Ecto neural progenitor cell (in vitro differentiated cells): ENCODE results near the gene PHLDB1.
A peak's percentile ranks its signal among the peaks of the same experiment; 100 is the strongest.
"Not testable (repeated sequence)": the region's sequence is repeated elsewhere in the genome, so short reads cannot be mapped to it uniquely, and the experiment has no call there.

ENCODE experiments used
- DNase-seq: peaks from one replicate; pipeline ENCODE4 v3.0.0-alpha.2; 2018; ENCODE audit warnings: low spot score

PHLDB1 gene

GRCh38 chr11:118606157-118606843 is 1.1 kb upstream of the PHLDB1 start:
- DNase-seq: no peak

- DNase-seq: no peak
These were observed 579 bp upstream of the PHLDB1 start for GRCh38 chr11:118606844-118607228.

- no peak for DNase-seq
These were observed 1.2 kb downstream of the PHLDB1 start for GRCh38 chr11:118608360-118609227.

- no peak for DNase-seq
These were observed 2.2 kb downstream of the PHLDB1 start for GRCh38 chr11:118609380-118610224.

GRCh38 chr11:118610225-118610772 is 2.9 kb downstream of the PHLDB1 start:
- DNase-seq: no peak

GRCh38 chr11:118610773-118611432 is 3.5 kb downstream of the PHLDB1 start:
- peak; percentile 91 for DNase-seq

- DNase-seq: not testable (repeated sequence)
These were observed 4.0 kb downstream of the PHLDB1 start for GRCh38 chr11:118611433-118611795.

- no peak for DNase-seq
These were observed 5.0 kb downstream of the PHLDB1 start for GRCh38 chr11:118612378-118612777.

GRCh38 chr11:118614511-118614910 is 7.1 kb downstream of the PHLDB1 start:
- DNase-seq: no peak

- peak; percentile 83 for DNase-seq
These were observed 8.0 kb downstream of the PHLDB1 start for GRCh38 chr11:118615282-118615975.

- DNase-seq: no peak
These were observed 8.6 kb downstream of the PHLDB1 start for GRCh38 chr11:118615976-118616371.

- DNase-seq: peak; percentile 82
These were observed 10.9 kb downstream of the PHLDB1 start for GRCh38 chr11:118618115-118618990.

- no peak for DNase-seq
These were observed 11.6 kb downstream of the PHLDB1 start for GRCh38 chr11:118618991-118619375.

- no peak for DNase-seq
These were observed 12.2 kb downstream of the PHLDB1 start for GRCh38 chr11:118619444-118620197.

GRCh38 chr11:118620529-118621070 is 13.2 kb downstream of the PHLDB1 start:
- DNase-seq: no peak

GRCh38 chr11:118621071-118621783 is 13.8 kb downstream of the PHLDB1 start:
- DNase-seq: peak; percentile 92

- DNase-seq: no peak
These were observed 14.5 kb downstream of the PHLDB1 start for GRCh38 chr11:118621784-118622375.
